Thyroid gland (tissue), 4 donors: ENCODE measurements around the gene EIF4G1. TPM values are rescaled to one million over a fixed set of nuclear protein-coding genes. Genes with fewer than 3 reads are reported as not detected.
A peak's percentile ranks its signal among the peaks of the same experiment; 100 is the strongest.

Experiments used
- DNase-seq, 2 donors: peaks; one replicate each; pipeline ENCODE4 v3.0.0-alpha.2; 2019
- H3K27ac ChIP-seq, 3 donors: fragments of 200-600 bp; sonication (generic); 1 replicate in 2 of 3; 2 replicates in 1 of 3; pipeline ENCODE4 v1.5.1; 2016 to 2019; ENCODE audit warnings: mild to moderate bottlenecking in 1 of 3, moderate library complexity in 1 of 3
- H3K27me3 ChIP-seq: fragments of 200-600 bp; sonication (generic); one replicate; pipeline ENCODE4 v1.5.1; 2019
- H3K36me3 ChIP-seq, 2 donors: fragments of 200-600 bp; sonication (generic); one replicate each; pipeline ENCODE4 v1.5.1; 2016 to 2019
- H3K4me1 ChIP-seq, 2 donors: fragments of 200-600 bp; sonication (generic); one replicate each; pipeline ENCODE4 v1.5.1; 2017 to 2019
- H3K4me3 ChIP-seq, 3 donors: fragments of 200-600 bp; sonication (generic); replicated peaks in 1 of 3; 1 replicate in 2 of 3; 2 replicates in 1 of 3; pipeline ENCODE4 v1.5.1; 2016; ENCODE audit warnings: mild to moderate bottlenecking in 1 of 3
- H3K9me3 ChIP-seq: fragments of 200-600 bp; sonication (generic); one replicate; pipeline ENCODE4 v1.5.1; 2017
- CTCF ChIP-seq, 6 experiments: fragments of 200-600 bp in 3 of 6; fragments of 450-650 bp in 3 of 6; sonication (generic) in 3 of 6; IDR thresholded peaks; one replicate each; pipeline ENCODE4 v1.5.1; 2016 to 2019; ENCODE audit warnings: antibody characterized with exemption in 6 of 6, mild to moderate bottlenecking in 2 of 6, inconsistent platforms in 1 of 6, moderate library complexity in 1 of 6
- POLR2A ChIP-seq, 2 donors: fragments of 450-650 bp; IDR thresholded peaks; one replicate each; pipeline ENCODE4 v1.6.1; 2017; ENCODE audit warnings: antibody characterized with exemption in 2 of 2, mild to moderate bottlenecking in 2 of 2, moderate library complexity in 1 of 2
- WGBS, 2 donors: methylation state at CpG; one replicate each; pipeline ENCODE4 v1.1.5; 2017; 5-methylcytosine and 5-hydroxymethylcytosine counted together
- intact Hi-C: fragments of 100-400 bp; cut with DNase I; formaldehyde crosslinking; loops from one replicate; pipeline ENCODE4 v1.15.1; 2023
- small RNA-seq: library from RNA; depleted of rRNA; stranded (forward); fragments of <200 nt; gene quantifications from one replicate; pipeline ENCODE3, GENCODE V24; 2016
- total RNA-seq, 4 donors: library from RNA; depleted of rRNA; stranded (reverse); fragments of >200 nt; gene quantifications; one replicate each; pipeline ENCODE4 v1.2.3, GENCODE V29; 2016

Gene EIF4G1
- total RNA-seq, 4 donors from 2014 or later: 206 to 418 (median 348) TPM

GRCh38 chr3:184384342-184384741 lies 69.9 kb downstream of the EIF4G1 start:
- H3K4me3 ChIP-seq: no peak overlapping the region
- no peaks in the 10 kb centered on the region for H3K36me3 ChIP-seq
- WGBS, 2 donors: 87 to 88% methylated on average over 6 to 7 of the region's 9 CpGs
- peaks cover 6% of the 10 kb centered on the region for H3K27me3 ChIP-seq
- intact Hi-C loops: no loop called here
- no peak for TF ChIP-seq CTCF (IDR thresholded peaks at IDR 0.05)
- no peak for TF ChIP-seq POLR2A (IDR thresholded peaks at IDR 0.05)
- H3K9me3 ChIP-seq: no peaks in the 10 kb centered on the region
- no peak overlapping the region for H3K27ac ChIP-seq
- no peak for DNase-seq
- H3K4me1 ChIP-seq: peaks cover 7 to 16% of the 10 kb centered on the region in 2 donors

Small RNA genes lying within 50 kb of the gene (small RNA-seq; reads per million reads assigned to genes)
- 1,532 reads per million, percentile 99 among the genes with 10 or more reads in this experiment for gene SNORD66

Other genes with a start within 250 kb of the EIF4G1 start
- not detected for gene HTR3E, start 217.5 kb upstream of the EIF4G1 start, total RNA-seq
- gene EIF2B5, start 179.2 kb upstream of the EIF4G1 start, total RNA-seq: 10 to 100 TPM; 27.9 to 46.5 (median 42.2) TPM
- 100 to 1,000 TPM in 1 of 4 donors, 10 to 100 TPM in 3; 48.2 to 137 (median 65.3) TPM for gene DVL3, start 159.2 kb upstream of the EIF4G1 start, total RNA-seq
- gene AP2M1, start 139.8 kb upstream of the EIF4G1 start, total RNA-seq: 100 to 1,000 TPM; 180 to 302 (median 212) TPM
- 10 to 100 TPM; 51.1 to 83.4 (median 72.6) TPM for gene ABCF3, start 128.4 kb upstream of the EIF4G1 start, total RNA-seq
- gene VWA5B2, start 85.0 kb upstream of the EIF4G1 start, total RNA-seq: under 1 TPM in 3 of 4 donors, not detected in 1; 0.42 to 0.88 (median 0.45) TPM
- gene ALG3, start 65.6 kb upstream of the EIF4G1 start, total RNA-seq: 10 to 100 TPM; 49.2 to 87.3 (median 66.8) TPM
- gene EEF1AKMT4, start 64.9 kb upstream of the EIF4G1 start, total RNA-seq: 10 to 100 TPM in 3 of 4 donors, 1 to 10 TPM in 1; 9.4 to 17.1 (median 13.5) TPM
- gene CAMK2N2, start 53.1 kb upstream of the EIF4G1 start, total RNA-seq: not detected
- not detected for gene ECE2, start 38.6 kb upstream of the EIF4G1 start, total RNA-seq
- gene PSMD2, start 15.4 kb upstream of the EIF4G1 start, total RNA-seq: 100 to 1,000 TPM; 136 to 320 (median 244) TPM
- 10 to 100 TPM; 19.2 to 35.1 (median 22.5) TPM for gene FAM131A, start 23.0 kb downstream of the EIF4G1 start, total RNA-seq
- 1 to 10 TPM; 4.3 to 7.6 (median 5.2) TPM for gene CLCN2, start 47.0 kb downstream of the EIF4G1 start, total RNA-seq
- 100 to 1,000 TPM in 1 of 4 donors, 10 to 100 TPM in 3; 58.1 to 113 (median 85.6) TPM for gene POLR2H, start 47.1 kb downstream of the EIF4G1 start, total RNA-seq
- gene THPO, start 63.6 kb downstream of the EIF4G1 start, total RNA-seq: under 1 TPM in 1 of 4 donors, not detected in 3; 0.13 TPM
- gene CHRD, start 65.4 kb downstream of the EIF4G1 start, total RNA-seq: 10 to 100 TPM in 2 of 4 donors, 1 to 10 TPM in 2; 4.1 to 14.8 (median 8.0) TPM
- 1 to 10 TPM in 2 of 4 donors, under 1 TPM in 2; 0.46 to 2.7 (median 1.1) TPM for gene EPHB3, start 247.2 kb downstream of the EIF4G1 start, total RNA-seq